G401.6 (cell line): ENCODE results near the gene LHFPL4.
"Not testable (repeated sequence)": the region's sequence is repeated elsewhere in the genome, so short reads cannot be mapped to it uniquely, and the experiment has no call there.

Experiments
- FAIRE-seq: peaks from 2 replicates; lab custom pipeline; 2012; peaks lifted over from hg19 to GRCh38; lab: Jason Lieb, UNC

The LHFPL4 gene

DNA sequence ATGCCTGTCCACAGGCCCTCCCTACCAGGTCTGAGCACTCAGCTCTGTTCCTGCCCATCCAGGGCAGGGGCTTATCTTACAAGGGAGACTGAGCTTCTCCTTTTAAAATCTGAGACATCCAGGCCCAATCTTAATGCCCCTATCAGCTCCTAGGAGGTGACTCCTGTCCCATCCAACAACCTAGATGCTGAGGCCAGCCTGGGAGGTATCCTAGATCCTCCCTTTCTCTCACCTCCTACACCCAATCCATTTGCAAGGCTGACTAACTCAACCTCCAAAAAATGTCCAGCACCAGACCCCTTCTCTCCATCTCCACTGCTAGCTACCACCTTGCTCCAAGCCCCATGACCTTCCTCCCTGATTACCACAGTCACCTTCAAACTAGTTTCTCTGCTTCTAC lies 17.4 kb downstream of the LHFPL4 start:
- no peak for FAIRE-seq

DNA sequence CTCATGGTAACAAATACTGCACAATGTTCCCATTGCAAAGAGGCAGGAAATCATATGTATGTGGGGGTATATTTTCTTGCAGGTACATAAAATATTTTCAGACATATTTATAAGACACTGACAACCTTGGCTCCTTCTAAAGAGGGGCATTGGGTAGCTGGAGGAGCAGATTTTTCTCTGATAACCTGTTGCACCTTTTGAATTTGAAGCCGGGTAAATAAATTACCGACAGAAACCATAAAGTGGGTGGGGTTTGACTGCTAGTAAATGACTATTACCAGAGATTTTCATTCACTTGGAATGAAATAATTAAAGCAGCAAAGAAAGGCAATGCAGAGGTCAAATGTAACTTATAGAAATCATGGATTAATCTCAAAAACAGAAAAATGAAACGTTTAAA lies 19.2 kb downstream of the LHFPL4 start:
- FAIRE-seq = no peak

DNA sequence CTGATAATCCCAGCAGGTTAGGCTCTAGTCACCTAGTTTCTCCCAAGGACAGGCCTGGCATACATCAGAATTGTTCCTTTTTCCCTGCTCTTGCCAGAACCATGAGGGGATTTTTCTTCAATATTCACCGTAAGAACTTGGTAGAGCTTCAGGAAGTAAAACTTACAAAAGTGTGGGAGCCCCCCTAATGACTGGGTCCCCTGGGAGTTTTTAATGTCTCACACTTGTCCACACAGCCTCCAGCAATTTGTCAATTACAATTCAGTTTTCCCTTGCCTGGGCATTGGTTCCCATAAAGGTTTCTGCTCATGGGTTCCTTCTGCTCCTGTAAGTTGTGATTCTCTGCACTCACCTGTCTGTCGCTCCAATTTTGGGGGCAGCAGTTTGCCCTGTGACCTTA lies 28.5 kb downstream of the LHFPL4 start:
- FAIRE-seq = no peak

GRCh38 chr3:9514956-9515355 lies 38.7 kb downstream of the LHFPL4 start:
- FAIRE-seq = no peak

- no peak for FAIRE-seq
Observed at GRCh38 chr3:9514306-9514705, 39.3 kb downstream of the LHFPL4 start.

DNA sequence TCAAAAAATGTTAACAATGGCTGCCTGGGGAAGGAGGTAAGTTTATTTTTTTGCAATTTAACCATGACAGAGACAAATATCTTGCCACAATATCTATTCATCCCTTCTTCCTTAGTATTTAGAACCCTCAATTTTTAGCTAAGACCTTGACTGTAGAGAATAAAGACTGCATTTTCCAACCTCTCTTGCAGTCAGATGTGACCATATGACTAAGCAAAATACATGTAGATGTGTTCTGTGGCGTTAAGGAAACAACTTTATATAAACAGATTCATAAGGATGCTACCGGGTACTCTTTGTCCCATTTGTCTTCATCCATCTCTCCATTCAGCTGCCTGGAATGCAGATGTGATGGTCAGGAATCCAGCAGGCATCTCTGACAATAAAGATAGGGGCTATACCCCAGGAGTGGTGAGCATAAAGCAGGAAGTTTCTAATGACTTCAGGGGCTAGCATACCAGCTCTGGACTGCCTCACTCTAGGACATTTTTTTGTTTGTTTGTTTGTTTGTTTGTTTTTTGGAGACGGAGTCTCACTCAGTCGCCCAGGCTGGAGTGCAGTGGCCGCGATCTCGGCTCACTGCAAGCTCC lies 41.1 kb downstream of the LHFPL4 start:
- no peak for FAIRE-seq

GRCh38 chr3:9508781-9509180 lies 44.8 kb downstream of the LHFPL4 start:
- no peak for FAIRE-seq

DNA sequence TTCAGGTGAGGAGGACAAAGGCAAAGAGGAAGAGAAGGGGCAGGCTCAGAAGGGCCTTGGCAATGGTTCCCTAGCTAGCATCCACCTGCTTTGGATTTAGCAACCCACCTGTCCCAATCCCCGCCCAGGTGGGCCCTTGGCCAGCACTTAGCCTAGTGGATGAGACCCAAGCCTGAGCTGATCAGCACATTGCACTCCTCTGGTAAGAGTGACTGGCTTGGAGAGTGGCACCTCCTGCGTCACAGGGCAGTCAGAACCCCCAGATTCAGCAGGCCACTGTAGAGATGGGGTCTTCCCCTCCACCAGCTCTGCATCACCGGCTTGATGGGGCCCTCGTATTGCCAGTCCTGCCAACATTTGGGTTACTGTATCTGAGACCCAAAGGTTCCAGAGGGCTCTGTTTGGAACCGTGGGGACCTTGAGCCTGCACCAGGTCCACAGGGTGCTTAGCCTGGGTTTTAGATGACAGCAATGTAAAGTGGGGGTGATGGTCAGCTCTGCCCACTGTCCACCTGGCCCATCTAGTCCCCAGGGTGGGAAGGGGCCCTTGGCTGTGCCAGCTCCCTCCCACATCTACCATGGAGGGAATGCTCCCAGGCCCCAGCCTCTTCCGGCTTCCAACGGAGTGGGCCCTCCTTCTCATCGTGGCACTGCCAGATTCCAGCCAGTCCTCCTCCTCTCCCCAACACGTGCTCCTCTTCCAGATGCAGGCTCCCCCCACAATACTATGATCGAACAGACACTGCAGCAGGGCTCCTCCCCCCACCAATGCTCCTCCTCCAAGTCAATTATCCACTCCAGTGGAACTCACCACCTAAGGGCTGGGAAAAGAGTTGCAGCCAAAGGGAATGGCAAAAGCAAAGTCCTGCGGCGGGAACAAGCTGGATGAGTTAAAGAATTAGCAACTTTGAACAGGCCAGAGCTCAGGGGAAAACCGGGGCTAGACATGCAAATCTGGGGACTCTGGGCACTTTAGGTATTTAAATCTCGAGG lies 45.7 kb downstream of the LHFPL4 start:
- no peak for FAIRE-seq

DNA sequence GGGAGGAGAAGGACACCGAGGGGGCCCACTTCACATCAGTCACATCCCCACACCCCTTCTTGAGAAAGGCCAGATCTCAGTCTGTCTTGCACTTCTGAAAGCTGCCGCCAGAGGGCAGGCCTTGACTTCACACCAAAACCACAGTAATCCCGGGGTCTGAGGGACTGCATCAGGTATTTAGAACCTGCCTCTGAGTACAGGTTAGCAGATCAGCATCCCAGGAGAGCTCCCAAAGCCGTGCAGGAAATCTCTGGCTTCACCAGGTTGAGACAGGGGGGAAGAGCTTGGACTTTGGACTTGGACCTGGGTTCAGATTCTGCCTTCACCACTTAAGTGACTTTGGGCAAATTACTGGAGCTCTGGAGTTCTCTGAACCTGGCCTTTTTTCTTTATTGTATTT lies 50.3 kb downstream of the LHFPL4 start:
- FAIRE-seq = no peak

GRCh38 chr3:9501226-9501625 lies 52.4 kb downstream of the LHFPL4 start:
- no peak for FAIRE-seq

DNA sequence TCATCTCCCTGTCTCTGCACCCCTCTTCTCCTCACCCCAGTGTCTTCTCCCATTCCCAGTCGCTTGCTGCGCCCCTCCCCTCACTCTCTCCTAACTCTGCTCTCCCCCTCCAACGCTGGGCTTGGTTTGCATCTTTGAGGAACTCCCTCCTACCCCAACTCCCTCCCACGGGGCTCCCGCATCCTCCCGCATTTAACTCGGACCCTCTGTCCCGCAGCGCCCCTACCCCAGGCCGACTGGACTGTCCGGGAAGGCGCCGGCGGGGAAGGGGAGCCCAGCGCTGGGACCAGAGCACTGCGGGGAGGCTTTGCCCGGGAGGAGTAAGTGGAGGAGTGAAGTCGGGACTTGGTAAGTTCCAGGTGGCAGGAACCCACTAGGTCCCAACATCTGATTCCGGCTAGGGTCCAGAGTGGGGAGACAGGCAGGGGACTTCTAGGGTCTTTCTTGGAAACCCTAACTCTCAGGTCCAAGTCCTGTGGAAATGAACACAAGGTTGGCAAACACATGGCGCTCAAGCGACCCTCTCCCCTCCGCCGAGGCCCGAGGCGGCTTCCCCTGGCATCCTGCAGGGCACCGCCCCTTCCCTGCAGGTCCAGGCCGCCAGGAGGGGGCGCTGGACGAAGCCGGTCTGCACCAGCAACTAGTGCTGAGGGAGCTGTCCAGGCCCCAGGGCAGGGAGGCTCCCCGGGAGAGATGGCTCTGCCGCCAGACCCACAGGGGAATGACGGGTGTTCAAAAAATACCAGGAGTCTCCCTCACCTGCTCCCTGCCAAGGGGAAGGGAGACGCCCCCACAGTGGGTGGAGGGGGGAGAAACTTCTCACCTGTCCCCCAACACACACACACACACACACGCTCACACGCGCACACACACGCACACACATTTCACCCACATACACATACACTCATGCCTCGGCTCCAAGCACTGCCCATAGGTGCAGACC lies 53.2 kb downstream of the LHFPL4 start:
- no peak for FAIRE-seq

DNA sequence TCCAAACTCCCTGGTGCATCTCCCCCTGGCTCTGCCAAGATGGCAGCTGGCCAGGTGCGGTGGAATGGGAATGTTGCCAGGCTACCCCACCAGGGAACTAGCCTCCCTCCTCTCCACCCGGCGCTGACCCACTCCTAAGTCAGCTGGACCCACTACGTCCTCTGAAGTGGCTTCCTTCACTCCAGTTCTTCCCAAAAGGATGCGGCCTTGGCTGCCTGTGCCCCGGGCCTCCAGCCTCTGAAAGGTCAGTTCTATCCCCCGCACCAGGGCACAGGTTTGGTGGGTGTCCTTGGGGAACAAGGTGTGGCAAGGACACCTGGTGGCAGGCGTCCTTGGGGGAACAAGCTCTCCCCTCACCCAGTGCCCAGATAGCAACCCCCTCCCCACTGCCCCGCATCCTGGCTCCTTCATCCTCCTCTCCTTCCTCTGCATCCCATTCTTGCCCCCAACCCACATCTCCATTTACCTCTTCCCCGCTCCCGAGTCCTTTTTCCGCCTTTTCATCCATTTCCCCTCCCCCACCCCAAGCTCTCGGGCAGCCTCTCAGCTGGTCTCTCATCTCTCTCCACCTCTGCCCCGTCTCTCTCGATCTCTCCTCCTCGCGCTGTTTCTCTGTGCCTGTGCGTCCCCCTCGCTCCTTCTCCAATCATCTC lies 54.0 kb downstream of the LHFPL4 start:
- FAIRE-seq = no peak

GRCh38 chr3:9498781-9499180 lies 54.8 kb downstream of the LHFPL4 start:
- no peak for FAIRE-seq

- no peak for FAIRE-seq
Observed at GRCh38 chr3:9497821-9498565, 55.6 kb downstream of the LHFPL4 start.

- no peak for FAIRE-seq
Observed at GRCh38 chr3:9496893-9497292, 56.7 kb downstream of the LHFPL4 start.

DNA sequence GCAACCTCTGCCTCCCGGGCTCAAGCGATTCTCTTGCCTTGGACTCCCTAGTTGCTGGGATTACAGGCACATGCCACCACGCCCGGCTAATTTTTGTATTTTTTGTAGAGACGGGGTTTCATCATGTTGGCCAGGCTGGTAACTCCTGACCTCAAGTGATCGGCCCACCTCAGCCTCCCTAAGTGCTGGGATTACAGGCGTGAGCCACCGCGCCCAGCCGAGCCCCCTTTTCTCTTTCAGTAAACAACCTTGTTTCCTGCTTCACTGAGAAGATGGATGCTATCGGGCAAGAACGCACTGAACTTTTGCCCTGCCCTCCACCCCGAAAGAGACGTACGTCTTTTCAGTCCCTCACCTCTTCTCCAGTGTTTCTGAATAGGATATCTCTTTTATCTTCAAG lies 59.6 kb downstream of the LHFPL4 start:
- not testable (repeated sequence) for FAIRE-seq

GRCh38 chr3:9491506-9491905 lies 62.1 kb downstream of the LHFPL4 start:
- FAIRE-seq = no peak

GRCh38 chr3:9485248-9485647 lies 68.4 kb downstream of the LHFPL4 start:
- no peak for FAIRE-seq

DNA sequence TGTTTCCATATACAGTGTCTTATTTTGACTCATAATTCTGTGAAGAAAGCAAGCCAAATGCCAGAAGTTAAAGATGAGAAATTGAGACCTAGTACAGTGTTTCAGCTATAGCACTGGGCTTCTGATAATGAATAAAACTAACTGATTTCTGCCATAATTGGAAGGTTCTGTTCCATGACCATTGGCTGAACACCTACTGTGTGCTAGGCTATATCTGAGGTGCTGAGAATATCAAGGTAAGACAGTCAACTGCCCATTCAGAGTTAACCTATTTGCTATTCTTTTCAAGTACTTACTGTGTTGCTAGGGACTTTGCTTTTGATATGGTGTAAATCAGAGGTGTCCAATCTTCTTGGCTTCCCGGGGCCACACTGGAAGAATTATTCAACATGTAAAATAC lies 73.4 kb downstream of the LHFPL4 start:
- FAIRE-seq = no peak

GRCh38 chr3:9476935-9477334 lies 76.7 kb downstream of the LHFPL4 start:
- FAIRE-seq = no peak

GRCh38 chr3:9474482-9474881 lies 79.1 kb downstream of the LHFPL4 start:
- FAIRE-seq = no peak
